ENCODE results near the gene BTBD8. TPM values are rescaled to one million over a fixed set of nuclear protein-coding genes. Genes with fewer than 3 reads are reported as not detected.

Gene BTBD8
- total and polyA plus RNA-seq, 9 of the 15 experiments (the other 6 are each of a cell fraction or from before 2014, with no cell fraction given), result 0.46 to 2.3 (median 1.2) TPM

DNA sequence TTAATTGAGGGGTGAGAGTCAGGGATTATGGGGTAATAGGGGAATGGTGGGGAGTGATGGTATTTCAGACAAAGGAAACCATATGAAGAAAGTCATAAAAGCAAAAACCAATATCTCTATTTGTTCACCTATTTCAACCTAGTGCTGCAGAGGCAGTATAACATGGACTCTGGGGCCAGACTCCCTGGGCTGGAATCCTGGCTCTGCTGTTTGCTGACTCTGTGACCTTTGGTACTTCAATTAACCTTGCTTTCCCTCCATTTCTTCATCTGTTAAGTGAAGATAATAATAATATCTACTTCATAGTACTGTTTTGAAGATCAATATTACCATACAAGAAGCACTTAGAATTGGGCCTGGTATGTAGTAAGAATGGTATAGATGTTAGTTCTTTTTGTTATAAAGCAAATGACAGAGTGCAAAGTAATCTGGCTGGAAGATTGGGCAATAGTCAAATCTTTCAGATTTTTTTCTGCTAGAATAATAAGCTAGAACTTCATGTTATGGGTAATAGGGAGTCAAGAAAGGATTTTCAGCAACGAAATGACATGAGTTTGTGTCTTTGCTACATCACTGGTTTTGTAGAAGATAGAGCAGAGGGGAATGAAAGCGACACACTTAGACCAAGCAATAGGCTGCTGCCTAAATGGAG, 41.3 kb upstream of the BTBD8 start:
- ChIA-PET POLR2A (no interaction called here), CTCF (ENCODE audit: low intra/inter-chr PET ratio) (no interaction called here)
- Histone ChIP-seq H3K27me3 (ENCODE audit: control insufficient read depth in 2 of 2, insufficient read depth in 2 of 2, low read length in 2 of 2) (peaks cover 13 to 22% of the 10 kb centered on the region in 2 experiments; a peak in 3 of 5 replicates), H3K9me1 (ENCODE audit: control insufficient read depth, insufficient read depth, low read length) (no peaks in the 10 kb centered on the region), H3K4me2 (ENCODE audit: insufficient read depth, low read length) (no peak overlapping the region), H4K20me1 (replicated peaks; ENCODE audit: control insufficient read depth, insufficient read depth, low read length) (no peaks in the 10 kb centered on the region), H3K36me3 (ENCODE audit: control insufficient read depth, insufficient read depth, low read length) (no peaks in the 10 kb centered on the region), H2AFZ (ENCODE audit: low read depth, low read length) (no peak overlapping the region), H3K4me1 (replicated peaks in 1 of 2; ENCODE audit: control insufficient read depth in 2 of 2, insufficient read depth in 2 of 2, low read length in 2 of 2) (no peaks in the 10 kb centered on the region), H3K4me3 (no peak overlapping the region), H3K9me3 (replicated peaks; ENCODE audit: control insufficient read depth, insufficient read depth, low read depth, low read length) (no peaks in the 10 kb centered on the region), H3K9ac (ENCODE audit: insufficient read depth in 1 of 2, low read depth in 2 of 2, low read length in 2 of 2) (no peak overlapping the region), H3K79me2 (ENCODE audit: control insufficient read depth, insufficient read depth, low read length) (no peaks in the 10 kb centered on the region), H3K27ac (ENCODE audit: extremely low read depth, low read depth, low read length) (no peak overlapping the region)
- intact Hi-C loops (cut with micrococcal nuclease), result no loop called here
- BruUV-seq (replicated peaks), result no TSS peak
- in situ Hi-C loops (cut with MboI), result no loop called here
- WGBS (ENCODE audit: insufficient coverage, low coverage, missing lambda C conversion rate), result 0% methylated on average over 2 of the region's 2 CpGs
- DNase-seq (ENCODE audit: extremely low read depth in 1 of 4, low spot score in 3 of 4), result no peak
- no peak for FAIRE-seq
- ATAC-seq, result no peak
- TF ChIP-seq POLR2A (conservative IDR thresholded peaks at IDR 0.05), result no peak
- TF ChIP-seq CEBPB (tag; IDR thresholded peaks at IDR 0.05), result peak; percentile 70
- no peak for TF ChIP-seq RFX7 (CRISPR knock-in tag; IDR thresholded peaks at IDR 0.05)
- TF ChIP-seq CEBPG (CRISPR knock-in tag; IDR thresholded peaks at IDR 0.05), result no peak
- peak; percentile 65 to 66 for TF ChIP-seq CEBPG (tag; conservative IDR thresholded peaks at IDR 0.05 in 1 of 2, IDR thresholded peaks at IDR 0.05 in 1 of 2)
- TF ChIP-seq, protein P1, sequence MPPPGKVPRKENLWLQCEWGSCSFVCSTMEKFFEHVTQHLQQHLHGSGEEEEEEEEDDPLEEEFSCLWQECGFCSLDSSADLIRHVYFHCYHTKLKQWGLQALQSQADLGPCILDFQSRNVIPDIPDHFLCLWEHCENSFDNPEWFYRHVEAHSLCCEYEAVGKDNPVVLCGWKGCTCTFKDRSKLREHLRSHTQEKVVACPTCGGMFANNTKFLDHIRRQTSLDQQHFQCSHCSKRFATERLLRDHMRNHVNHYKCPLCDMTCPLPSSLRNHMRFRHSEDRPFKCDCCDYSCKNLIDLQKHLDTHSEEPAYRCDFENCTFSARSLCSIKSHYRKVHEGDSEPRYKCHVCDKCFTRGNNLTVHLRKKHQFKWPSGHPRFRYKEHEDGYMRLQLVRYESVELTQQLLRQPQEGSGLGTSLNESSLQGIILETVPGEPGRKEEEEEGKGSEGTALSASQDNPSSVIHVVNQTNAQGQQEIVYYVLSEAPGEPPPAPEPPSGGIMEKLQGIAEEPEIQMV (tag; conservative IDR thresholded peaks at IDR 0.05; ENCODE audit: low read depth), result no peak

Data from K562 (cell line).